Endothelial cell of umbilical vein (primary cell): ENCODE data around the gene MRPL53. TPM values are rescaled to one million over a fixed set of nuclear protein-coding genes. Genes with fewer than 3 reads are reported as not detected.
A peak's percentile ranks its signal among the peaks of the same experiment; 100 is the strongest.

Source experiments
- BruUV-seq: library from RNA; stranded (reverse); fragments of 400-500 nt; replicated peaks from 2 replicates; lab custom pipeline; 2021; lab: Mats Ljungman, UMichigan
- CTCF ChIA-PET: fragments of 300-600, 350-600 bp; sonication (Branson Sonifier 250); formaldehyde crosslinking; loops from one replicate; lab custom pipeline; 2021; ENCODE audit warnings: antibody characterized with exemption, inconsistent platforms; lab: Charles Lee
- POLR2A ChIA-PET: fragments of 300-600, 350-600 bp; sonication (Branson Sonifier 250); formaldehyde crosslinking; loops from one replicate; lab custom pipeline; 2021; ENCODE audit warnings: antibody characterized with exemption, inconsistent platforms; lab: Charles Lee
- DNase-seq: peaks from one replicate; pipeline ENCODE4 v3.0.0-alpha.2; 2011; ENCODE audit warnings: low read depth, low spot score
- FAIRE-seq: peaks from 2 replicates; lab custom pipeline; 2011; peaks lifted over from hg19 to GRCh38; lab: Jason Lieb, UNC
- H2AFZ ChIP-seq: 2 replicates; pipeline ENCODE4 v1.6.0; 2012; ENCODE audit warnings: low read depth, low read length, control low read depth, inconsistent platforms
- H3K27ac ChIP-seq: 2 replicates; pipeline ENCODE4 v1.5.1; 2011; ENCODE audit warnings: low read depth, mild to moderate bottlenecking, control low read depth, low read length, moderate library complexity; ENCODE audit not compliant: insufficient read depth
- H3K27me3 ChIP-seq, 2 experiments: 2 replicates each; pipeline versions ENCODE4 v1.6.0 to v1.6.1; 2011; ENCODE audit warnings: low read length in 2 of 2, mixed read lengths in 1 of 2; ENCODE audit not compliant: control insufficient read depth in 2 of 2, insufficient read depth in 2 of 2
- H3K36me3 ChIP-seq, 2 experiments: 2 replicates in 1 of 2; 3 replicates in 1 of 2; pipeline ENCODE4 v1.5.1; 2011; ENCODE audit warnings: low read length in 2 of 2, mild to moderate bottlenecking in 1 of 2, moderate library complexity in 1 of 2; ENCODE audit not compliant: control insufficient read depth in 2 of 2, insufficient read depth in 2 of 2; ENCODE audit errors: extremely low read depth in 1 of 2
- H3K4me1 ChIP-seq: 3 replicates; pipeline ENCODE4 v1.5.1; 2011; ENCODE audit warnings: mild to moderate bottlenecking, low read length; ENCODE audit not compliant: control insufficient read depth, insufficient read depth; ENCODE audit errors: extremely low read depth
- H3K4me2 ChIP-seq: 2 replicates; pipeline ENCODE4 v1.6.1; 2011; ENCODE audit warnings: low read length, control low read depth, mixed read lengths; ENCODE audit not compliant: insufficient read depth
- H3K4me3 ChIP-seq, 3 experiments: fragments of 200-600 bp in 1 of 3; sonication (generic), shearing (Covaris generic) in 1 of 3; replicated peaks in 1 of 3; 2 replicates each; pipeline ENCODE4 v1.5.1; 2011 to 2016; ENCODE audit warnings: control low read depth in 3 of 3, low read length in 3 of 3, mild to moderate bottlenecking in 2 of 3, inconsistent platforms in 1 of 3, low read depth in 1 of 3, moderate library complexity in 1 of 3; ENCODE audit not compliant: insufficient read depth in 1 of 3
- H3K79me2 ChIP-seq: 2 replicates; pipeline ENCODE4 v1.6.0; 2012; ENCODE audit warnings: low read length, inconsistent platforms; ENCODE audit not compliant: control insufficient read depth, insufficient read depth
- H3K9ac ChIP-seq: replicated peaks from 2 replicates; pipeline ENCODE3; 2011; ENCODE audit warnings: low read length, control low read depth; ENCODE audit not compliant: insufficient read depth; ENCODE audit errors: extremely low read depth
- H3K9me1 ChIP-seq: replicated peaks from 3 replicates; pipeline ENCODE4 v1.6.0; 2011; ENCODE audit warnings: mild to moderate bottlenecking, low read length; ENCODE audit not compliant: control insufficient read depth, insufficient read depth; ENCODE audit errors: extremely low read depth
- H3K9me3 ChIP-seq: replicated peaks from 2 replicates; pipeline ENCODE4 v1.5.1; 2012; ENCODE audit warnings: low read length, inconsistent platforms; ENCODE audit not compliant: control insufficient read depth, insufficient read depth
- H4K20me1 ChIP-seq: replicated peaks from 2 replicates; pipeline ENCODE3; 2011; ENCODE audit warnings: mild to moderate bottlenecking, low read length; ENCODE audit not compliant: control insufficient read depth, insufficient read depth; ENCODE audit errors: extremely low read depth
- EZH2 ChIP-seq: IDR thresholded peaks from 2 replicates; pipeline ENCODE4 v1.6.1; 2012; ENCODE audit warnings: borderline replicate concordance, low read depth, mild to moderate bottlenecking, moderate library complexity, low read length, inconsistent platforms; ENCODE audit not compliant: severe bottlenecking
- JUN ChIP-seq: IDR thresholded peaks from 2 replicates; pipeline ENCODE4 v1.6.1; 2011; ENCODE audit warnings: borderline replicate concordance, low read depth; ENCODE audit not compliant: insufficient read length, insufficient read depth
- POLR2A ChIP-seq: IDR thresholded peaks from 2 replicates; pipeline ENCODE4 v1.6.1; 2012; ENCODE audit warnings: low read depth, mild to moderate bottlenecking, control low read depth, low read length
- dilution Hi-C: fragments of 300-500 bp; cut with MboI; formaldehyde crosslinking; loops from one replicate; pipeline ENCODE4 v1.15.0; 2019; ENCODE audit warnings: low sequenced_read_pairs; ENCODE audit not compliant: extremely low pct_ligation_motif_present
- intact Hi-C: fragments of 100-400 bp; cut with micrococcal nuclease; formaldehyde crosslinking; loops from one replicate; pipeline ENCODE4 v1.10.0; 2022
- polyA plus RNA-seq, 4 experiments: library from polyadenylated mRNA; depleted of rRNA in 3 of 4; stranded (reverse) in 3 of 4; unstranded in 1 of 4; fragments of >200 nt; gene quantifications; 2 replicates each; pipeline versions ENCODE4 v1.2.1 to v1.2.3, GENCODE V29; 2011 to 2012; ENCODE audit warnings: missing spikeins in 1 of 4
- total RNA-seq: library from RNA; stranded (reverse); gene quantifications from 2 replicates; pipeline ENCODE4 v1.2.3, GENCODE V29; 2021

Gene MRPL53
- total and polyA plus RNA-seq, 2 donors (not counting 3 experiments of a cell fraction or from before 2014, with no cell fraction given), result 68.7 to 69.7 TPM

GRCh38 chr2:74497777-74498499 lies 25.5 kb upstream of the MRPL53 start:
- FAIRE-seq (no peak), DNase-seq (no peak)
- Histone ChIP-seq H2AFZ (no peak overlapping the region), H3K4me2 (peak overlapping the region; percentile 50), H3K27ac (no peak overlapping the region), H3K9me1 (no peaks in the 10 kb centered on the region), H4K20me1 (no peaks in the 10 kb centered on the region), H3K4me1 (peaks cover 31% of the 10 kb centered on the region), H3K27me3 (peaks cover 23 to 40% of the 10 kb centered on the region in 2 experiments), H3K4me3 (peak overlapping the region in 1 of 3 experiments; percentile 18), H3K9me3 (no peaks in the 10 kb centered on the region), H3K36me3 (peaks cover 0 to 1% of the 10 kb centered on the region in 2 experiments), H3K79me2 (no peaks in the 10 kb centered on the region), H3K9ac (no peak overlapping the region)
- no TSS peak for BruUV-seq
- ChIA-PET POLR2A (no interaction called here), CTCF (interaction anchor here (1.4 to 2.6 kb wide), 2 partner anchors 9 to 14 kb away, joined by 3 to 6 read pairs; partner anchors contain the start of genes CCDC142 and TTC31)
- TF ChIP-seq POLR2A (no peak), EZH2 (peak; percentile 5)
- dilution Hi-C loops (no loop called here), intact Hi-C loops (loop anchor here (1.0 to 5.0 kb wide), 2 partner anchors 15 to 34 kb away; partner anchors contain the start of gene TTC31)

- Histone ChIP-seq H3K9me3 (no peaks in the 10 kb centered on the region), H3K4me2 (no peak overlapping the region), H3K4me1 (peaks cover 23% of the 10 kb centered on the region), H4K20me1 (no peaks in the 10 kb centered on the region), H3K79me2 (no peaks in the 10 kb centered on the region), H3K9ac (no peak overlapping the region), H3K4me3 (no peak overlapping the region), H3K36me3 (peaks cover 3 to 4% of the 10 kb centered on the region in 2 experiments), H3K9me1 (no peaks in the 10 kb centered on the region), H2AFZ (no peak overlapping the region), H3K27ac (no peak overlapping the region), H3K27me3 (peaks cover 23 to 40% of the 10 kb centered on the region in 2 experiments)
- ChIA-PET POLR2A (no interaction called here), CTCF (interaction anchor here (1.4 to 2.6 kb wide), 2 partner anchors 8 to 14 kb away, joined by 3 to 6 read pairs; partner anchors contain the start of genes CCDC142 and TTC31)
- no TSS peak for BruUV-seq
- no peak for TF ChIP-seq JUN
- no peak for FAIRE-seq
- intact Hi-C loops, result loop anchor here (5.0 kb wide), 1 partner anchor 35 kb away; no protein-coding TSS in a partner anchor
- DNase-seq, result no peak
- dilution Hi-C loops, result no loop called here
These were observed 24.7 kb upstream of the MRPL53 start for GRCh38 chr2:74496997-74497776.
